HepG2 (cell line): ENCODE measurements around the gene HSPA1L. TPM values are rescaled to one million over a fixed set of nuclear protein-coding genes. Genes with fewer than 3 reads are reported as not detected.

Source experiments
- EZH2 ChIP-seq: conservative IDR thresholded peaks from 2 replicates; pipeline ENCODE4 v1.6.1; 2012; ENCODE audit warnings: mild to moderate bottlenecking, low read depth, low read length, moderate library complexity
- FOXK2 ChIP-seq: fragments of 450-650 bp; IDR thresholded peaks from 2 replicates; pipeline ENCODE4 v1.6.1; 2016
- HDAC2 ChIP-seq: sonication (generic); formaldehyde crosslinking; IDR thresholded peaks from 2 replicates; pipeline ENCODE4 v1.4.0; 2020; ENCODE audit warnings: missing genetic modification reagents
- MTF2 ChIP-seq: sonication (generic); formaldehyde crosslinking; IDR thresholded peaks from 2 replicates; pipeline ENCODE4 v1.5.0; 2020; ENCODE audit warnings: missing genetic modification reagents, borderline replicate concordance
- POLR2G ChIP-seq: fragments of 200-400 bp; formaldehyde crosslinking; IDR thresholded peaks from 2 replicates; pipeline ENCODE4 v1.6.1; 2018; ENCODE audit warnings: mild to moderate bottlenecking, low read depth, low read length, moderate library complexity
- SOX13 ChIP-seq, 3 experiments: fragments of 450-650 bp in 1 of 3; sonication (generic) in 1 of 3; formaldehyde crosslinking in 1 of 3; IDR thresholded peaks in 2 of 3; conservative IDR thresholded peaks in 1 of 3; 2 replicates each; pipeline versions ENCODE4 v1.5.0 to v1.6.1; 2016 to 2020; ENCODE audit warnings: antibody characterized with exemption in 1 of 3, mild to moderate bottlenecking in 1 of 3, missing compliant biosample characterization in 1 of 3, missing genetic modification reagents in 1 of 3, moderate library complexity in 1 of 3
- ZFX ChIP-seq: sonication (generic); formaldehyde crosslinking; IDR thresholded peaks from 2 replicates; pipeline ENCODE4 v1.4.0; 2020; ENCODE audit warnings: mild to moderate bottlenecking, low read depth, missing genetic modification reagents, moderate library complexity
- ZKSCAN1 ChIP-seq: fragments of 150-350 bp; IDR thresholded peaks from 2 replicates; pipeline ENCODE4 v1.6.1; 2014; ENCODE audit warnings: low read length
- ZNF614 ChIP-seq: IDR thresholded peaks from 2 replicates; pipeline ENCODE4 v1.6.1; 2018; ENCODE audit warnings: missing biosample characterization, missing genetic modification reagents, inconsistent platforms, borderline replicate concordance
- ZNF652 ChIP-seq: IDR thresholded peaks from 2 replicates; pipeline ENCODE4 v1.6.1; 2016; ENCODE audit warnings: low read depth, borderline replicate concordance
- ZNF746 ChIP-seq: sonication (generic); formaldehyde crosslinking; IDR thresholded peaks from 2 replicates; pipeline ENCODE4 v1.8.0; 2022; ENCODE audit warnings: mild to moderate bottlenecking, missing genetic modification reagents
- ZNF777 ChIP-seq: sonication (generic); formaldehyde crosslinking; IDR thresholded peaks from 2 replicates; pipeline ENCODE4 v1.4.0; 2020; ENCODE audit warnings: missing genetic modification reagents
- polyA plus RNA-seq, 8 experiments: library from polyadenylated mRNA; depleted of rRNA in 3 of 8; stranded (reverse) in 7 of 8; unstranded in 1 of 8; fragments of >200 nt; fragmentation: Illumina TruSeq in 4 of 8; extraction: Trizol in 4 of 8; gene quantifications; 2 replicates each; pipeline versions ENCODE4 v1.2.1 to v1.2.3, GENCODE V29; 2011 to 2016; ENCODE audit warnings: low read depth in 4 of 8, missing spikeins in 1 of 8, mixed read lengths in 1 of 8; ENCODE audit not compliant: insufficient read depth in 1 of 8
- total RNA-seq, 5 experiments: library from RNA; depleted of rRNA; stranded (reverse); fragments of >200 nt; fragmentation: Illumina TruSeq; extraction: Trizol; gene quantifications; 2 replicates each; pipeline ENCODE4 v1.2.3, GENCODE V29; 2016; ENCODE audit warnings: low read depth in 1 of 5
- TF ChIP-seq, protein P1 (sequence below): IDR thresholded peaks from 2 replicates; pipeline ENCODE4 v1.6.1; 2012; ENCODE audit warnings: inconsistent platforms
- TF ChIP-seq, protein P2 (sequence below): sonication (generic); formaldehyde crosslinking; IDR thresholded peaks from 2 replicates; pipeline ENCODE4 v1.8.1; 2023; ENCODE audit warnings: mild to moderate bottlenecking, inconsistent platforms, moderate library complexity, missing genetic modification reagents, borderline replicate concordance
- TF ChIP-seq, protein P3 (sequence below), 2 experiments: sonication (generic) in 1 of 2; formaldehyde crosslinking in 1 of 2; IDR thresholded peaks; 2 replicates each; pipeline versions ENCODE4 v1.4.0 to v1.6.1; 2018 to 2020; ENCODE audit warnings: missing genetic modification reagents in 2 of 2, borderline replicate concordance in 1 of 2, low read depth in 1 of 2, mild to moderate bottlenecking in 1 of 2, missing biosample characterization in 1 of 2

Gene HSPA1L
- total and polyA plus RNA-seq, 2 of the 13 experiments (the other 11 are each of a cell fraction or from before 2014, with no cell fraction given) = 0.55 to 1.0 TPM

DNA sequence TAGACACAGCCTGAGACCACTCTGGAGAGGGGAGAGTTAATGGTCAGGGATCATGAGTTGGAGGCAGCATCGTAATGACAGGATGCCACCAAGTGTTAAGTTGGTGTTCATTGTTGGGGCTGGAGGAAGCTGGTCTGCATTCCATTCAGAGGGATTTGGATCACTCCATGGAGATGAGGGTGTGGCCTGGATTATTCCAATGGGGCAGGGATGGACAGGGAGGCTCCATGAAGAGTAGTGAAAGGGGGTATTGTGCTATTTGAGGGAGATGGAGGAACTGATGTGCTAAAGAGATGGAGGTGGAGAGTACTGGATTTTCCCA is 51.5 kb downstream of the HSPA1L start (continued):
- no peak for TF ChIP-seq EZH2
- 0 out of 2 replicates have a peak, but pooled peaks have one; percentile 34 for TF ChIP-seq POLR2G
- TF ChIP-seq FOXK2 = 0 out of 2 replicates have a peak, but pooled peaks have one; percentile 19
- no peak for TF ChIP-seq ZNF746 (CRISPR knock-in tag)
- TF ChIP-seq, protein P1, sequence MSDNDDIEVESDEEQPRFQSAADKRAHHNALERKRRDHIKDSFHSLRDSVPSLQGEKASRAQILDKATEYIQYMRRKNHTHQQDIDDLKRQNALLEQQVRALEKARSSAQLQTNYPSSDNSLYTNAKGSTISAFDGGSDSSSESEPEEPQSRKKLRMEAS = no peak
- TF ChIP-seq ZFX (CRISPR knock-in tag) = no peak
- no peak for TF ChIP-seq ZNF777 (CRISPR knock-in tag)
- TF ChIP-seq ZKSCAN1 = no peak
- 0 out of 2 replicates have a peak, but pooled peaks have one; percentile 12 for TF ChIP-seq ZNF614 (CRISPR knock-in tag)
- TF ChIP-seq SOX13 (IDR thresholded peaks at IDR 0.05) = no peak
- no peak for TF ChIP-seq SOX13 (CRISPR knock-in tag; conservative IDR thresholded peaks at IDR 0.05 in 1 of 2, IDR thresholded peaks at IDR 0.05 in 1 of 2)
- TF ChIP-seq HDAC2 (CRISPR knock-in tag) = no peak
- TF ChIP-seq, protein P2, sequence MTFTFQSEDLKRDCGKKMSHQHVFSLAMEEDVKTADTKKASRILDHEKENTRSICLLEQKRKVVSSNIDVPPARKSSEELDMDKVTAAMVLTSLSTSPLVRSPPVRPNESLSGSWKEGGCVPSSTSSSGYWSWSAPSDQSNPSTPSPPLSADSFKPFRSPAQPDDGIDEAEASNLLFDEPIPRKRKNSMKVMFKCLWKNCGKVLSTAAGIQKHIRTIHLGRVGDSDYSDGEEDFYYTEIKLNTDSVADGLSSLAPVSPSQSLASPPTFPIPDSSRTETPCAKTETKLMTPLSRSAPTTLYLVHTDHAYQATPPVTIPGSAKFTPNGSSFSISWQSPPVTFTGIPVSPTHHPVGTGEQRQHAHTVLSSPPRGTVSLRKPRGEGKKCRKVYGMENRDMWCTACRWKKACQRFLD (CRISPR knock-in tag) = no peak
- TF ChIP-seq, protein P3, sequence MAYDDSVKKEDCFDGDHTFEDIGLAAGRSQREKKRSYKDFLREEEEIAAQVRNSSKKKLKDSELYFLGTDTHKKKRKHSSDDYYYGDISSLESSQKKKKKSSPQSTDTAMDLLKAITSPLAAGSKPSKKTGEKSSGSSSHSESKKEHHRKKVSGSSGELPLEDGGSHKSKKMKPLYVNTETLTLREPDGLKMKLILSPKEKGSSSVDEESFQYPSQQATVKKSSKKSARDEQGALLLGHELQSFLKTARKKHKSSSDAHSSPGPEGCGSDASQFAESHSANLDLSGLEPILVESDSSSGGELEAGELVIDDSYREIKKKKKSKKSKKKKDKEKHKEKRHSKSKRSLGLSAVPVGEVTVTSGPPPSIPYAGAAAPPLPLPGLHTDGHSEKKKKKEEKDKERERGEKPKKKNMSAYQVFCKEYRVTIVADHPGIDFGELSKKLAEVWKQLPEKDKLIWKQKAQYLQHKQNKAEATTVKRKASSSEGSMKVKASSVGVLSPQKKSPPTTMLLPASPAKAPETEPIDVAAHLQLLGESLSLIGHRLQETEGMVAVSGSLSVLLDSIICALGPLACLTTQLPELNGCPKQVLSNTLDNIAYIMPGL (CRISPR knock-in tag; IDR thresholded peaks at IDR 0.05; ENCODE audit: borderline replicate concordance in 1 of 2, low read depth in 1 of 2) = 0 out of 4 replicates have a peak, but pooled peaks of 1 of the 2 experiments have one; percentile 39
- TF ChIP-seq ZNF652 (CRISPR knock-in tag) = peak; percentile 98
- TF ChIP-seq MTF2 (CRISPR knock-in tag) = no peak
